WTC11 (cell line): Measurements from ENCODE around the gene RIPOR2.
"Not testable (repeated sequence)": the region's sequence is repeated elsewhere in the genome, so short reads cannot be mapped to it uniquely, and the experiment has no call there.

Experiments used
- E2F1 ChIP-seq: sonication (generic); formaldehyde crosslinking; IDR thresholded peaks from 2 replicates; pipeline ENCODE4 v1.8.0; 2022; ENCODE audit warnings: mild to moderate bottlenecking, missing genetic modification reagents
- E2F4 ChIP-seq: sonication (generic); formaldehyde crosslinking; IDR thresholded peaks from 2 replicates; pipeline ENCODE4 v1.8.1; 2022; ENCODE audit warnings: low read depth, mild to moderate bottlenecking, moderate library complexity, missing genetic modification reagents, borderline replicate concordance
- FOXJ3 ChIP-seq: sonication (generic); formaldehyde crosslinking; IDR thresholded peaks from 2 replicates; pipeline ENCODE4 v1.9.0; 2021; ENCODE audit warnings: missing genetic modification reagents, mild to moderate bottlenecking, borderline replicate concordance
- NFATC4 ChIP-seq: fragments of 250-450 bp; sonication (Bioruptor Pico); IDR thresholded peaks from 2 replicates; pipeline ENCODE4 v1.9.0; 2021; ENCODE audit warnings: mild to moderate bottlenecking
- PRDM15 ChIP-seq: sonication (generic); formaldehyde crosslinking; IDR thresholded peaks from 2 replicates; pipeline ENCODE4 v1.8.0; 2022; ENCODE audit warnings: missing genetic modification reagents
- SMAD3 ChIP-seq: sonication (generic); formaldehyde crosslinking; IDR thresholded peaks from 2 replicates; pipeline ENCODE4 v1.8.0; 2022; ENCODE audit warnings: missing genetic modification reagents, mild to moderate bottlenecking, borderline replicate concordance
- SP1 ChIP-seq: sonication (generic); formaldehyde crosslinking; conservative IDR thresholded peaks from 2 replicates; pipeline ENCODE4 v1.8.1; 2022; ENCODE audit warnings: missing genetic modification reagents
- TCF7 ChIP-seq: sonication (generic); formaldehyde crosslinking; IDR thresholded peaks from 2 replicates; pipeline ENCODE4 v1.8.0; 2022; ENCODE audit warnings: mild to moderate bottlenecking, low read depth, missing genetic modification reagents, moderate library complexity
- USF2 ChIP-seq: sonication (generic); formaldehyde crosslinking; IDR thresholded peaks from 2 replicates; pipeline ENCODE4 v1.8.1; 2023; ENCODE audit warnings: mild to moderate bottlenecking, missing genetic modification reagents, moderate library complexity
- ZNF416 ChIP-seq: fragments of 250-450 bp; sonication (Bioruptor Pico); IDR thresholded peaks from 2 replicates; pipeline ENCODE4 v1.9.0; 2021; ENCODE audit warnings: mild to moderate bottlenecking, inconsistent platforms
- TF ChIP-seq, protein P1 (sequence below): fragments of 200-600 bp; IDR thresholded peaks from 2 replicates; pipeline ENCODE4 v1.8.0; 2022; ENCODE audit warnings: antibody characterized with exemption
- TF ChIP-seq, protein P2 (sequence below): sonication (generic); formaldehyde crosslinking; IDR thresholded peaks from 2 replicates; pipeline ENCODE4 v1.8.0; 2022; ENCODE audit warnings: mild to moderate bottlenecking, missing genetic modification reagents
- TF ChIP-seq, protein P3 (sequence below): sonication (generic); formaldehyde crosslinking; IDR thresholded peaks from 2 replicates; pipeline ENCODE4 v1.8.0; 2022; ENCODE audit warnings: mild to moderate bottlenecking, missing genetic modification reagents

- TF ChIP-seq, protein P1, sequence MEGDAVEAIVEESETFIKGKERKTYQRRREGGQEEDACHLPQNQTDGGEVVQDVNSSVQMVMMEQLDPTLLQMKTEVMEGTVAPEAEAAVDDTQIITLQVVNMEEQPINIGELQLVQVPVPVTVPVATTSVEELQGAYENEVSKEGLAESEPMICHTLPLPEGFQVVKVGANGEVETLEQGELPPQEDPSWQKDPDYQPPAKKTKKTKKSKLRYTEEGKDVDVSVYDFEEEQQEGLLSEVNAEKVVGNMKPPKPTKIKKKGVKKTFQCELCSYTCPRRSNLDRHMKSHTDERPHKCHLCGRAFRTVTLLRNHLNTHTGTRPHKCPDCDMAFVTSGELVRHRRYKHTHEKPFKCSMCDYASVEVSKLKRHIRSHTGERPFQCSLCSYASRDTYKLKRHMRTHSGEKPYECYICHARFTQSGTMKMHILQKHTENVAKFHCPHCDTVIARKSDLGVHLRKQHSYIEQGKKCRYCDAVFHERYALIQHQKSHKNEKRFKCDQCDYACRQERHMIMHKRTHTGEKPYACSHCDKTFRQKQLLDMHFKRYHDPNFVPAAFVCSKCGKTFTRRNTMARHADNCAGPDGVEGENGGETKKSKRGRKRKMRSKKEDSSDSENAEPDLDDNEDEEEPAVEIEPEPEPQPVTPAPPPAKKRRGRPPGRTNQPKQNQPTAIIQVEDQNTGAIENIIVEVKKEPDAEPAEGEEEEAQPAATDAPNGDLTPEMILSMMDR, result not testable (repeated sequence)
- TF ChIP-seq, protein P2, sequence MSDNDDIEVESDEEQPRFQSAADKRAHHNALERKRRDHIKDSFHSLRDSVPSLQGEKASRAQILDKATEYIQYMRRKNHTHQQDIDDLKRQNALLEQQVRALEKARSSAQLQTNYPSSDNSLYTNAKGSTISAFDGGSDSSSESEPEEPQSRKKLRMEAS (CRISPR knock-in tag), result not testable (repeated sequence)
- TF ChIP-seq FOXJ3; NFATC4; SMAD3; SP1 (CRISPR knock-in tag); PRDM15 (CRISPR knock-in tag); ZNF416 (CRISPR knock-in tag); E2F1; E2F4 (CRISPR knock-in tag); TCF7 (CRISPR knock-in tag); USF2 (CRISPR knock-in tag): not testable (repeated sequence)
- TF ChIP-seq, protein P3, sequence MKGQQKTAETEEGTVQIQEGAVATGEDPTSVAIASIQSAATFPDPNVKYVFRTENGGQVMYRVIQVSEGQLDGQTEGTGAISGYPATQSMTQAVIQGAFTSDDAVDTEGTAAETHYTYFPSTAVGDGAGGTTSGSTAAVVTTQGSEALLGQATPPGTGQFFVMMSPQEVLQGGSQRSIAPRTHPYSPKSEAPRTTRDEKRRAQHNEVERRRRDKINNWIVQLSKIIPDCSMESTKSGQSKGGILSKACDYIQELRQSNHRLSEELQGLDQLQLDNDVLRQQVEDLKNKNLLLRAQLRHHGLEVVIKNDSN (CRISPR knock-in tag), result not testable (repeated sequence)
Measured at GRCh38 chr6:24877747-24878146, 58.0 kb downstream of the RIPOR2 start.
